CD4-positive, alpha-beta memory T cell (primary cell): ENCODE data around the gene KRTAP10-2. TPM values are rescaled to one million over a fixed set of nuclear protein-coding genes. Genes with fewer than 3 reads are reported as not detected.
A peak's percentile ranks its signal among the peaks of the same experiment; 100 is the strongest.
"Not testable (repeated sequence)": the region's sequence is repeated elsewhere in the genome, so short reads cannot be mapped to it uniquely, and the experiment has no call there.

Source experiments
- CTCF ChIA-PET: fragments of 350-600 bp; sonication (Branson Sonifier 250); formaldehyde crosslinking; loops from one replicate; lab custom pipeline; 2021; ENCODE audit warnings: inconsistent platforms; ENCODE audit not compliant: partially characterized antibody; lab: Charles Lee
- POLR2A ChIA-PET: fragments of 350-600 bp; sonication (Branson Sonifier 250); formaldehyde crosslinking; loops from one replicate; lab custom pipeline; 2021; ENCODE audit not compliant: partially characterized antibody; lab: Charles Lee
- DNase-seq, 5 donors: peaks; one replicate each; pipeline versions ENCODE4 v3.0.0 to v3.0.0-alpha.2; 2020 to 2022; ENCODE audit warnings: mixed read lengths in 1 of 5
- H3K27ac ChIP-seq: one replicate; pipeline ENCODE4 v1.7.0; 2013; ENCODE audit warnings: low read depth, low read length
- H3K27me3 ChIP-seq: 2 replicates; pipeline ENCODE4 v1.7.0; 2013; ENCODE audit warnings: mild to moderate bottlenecking, low read length, moderate library complexity; ENCODE audit not compliant: insufficient read depth
- H3K36me3 ChIP-seq: 2 replicates; pipeline ENCODE4 v1.7.0; 2013; ENCODE audit warnings: mild to moderate bottlenecking, low read length, moderate library complexity; ENCODE audit not compliant: insufficient read depth
- H3K4me1 ChIP-seq: 2 replicates; pipeline ENCODE4 v1.7.0; 2013; ENCODE audit warnings: mild to moderate bottlenecking, low read length, moderate library complexity; ENCODE audit not compliant: insufficient read depth
- H3K4me3 ChIP-seq, 2 donors: one replicate each; pipeline ENCODE4 v1.7.0; 2013; ENCODE audit warnings: low read length in 2 of 2, mild to moderate bottlenecking in 1 of 2
- H3K9me3 ChIP-seq, 2 donors: one replicate each; pipeline ENCODE4 v1.7.0; 2013; ENCODE audit warnings: low read length in 2 of 2, control low read depth in 1 of 2; ENCODE audit not compliant: control insufficient read depth in 1 of 2
- H3K27ac Mint-ChIP-seq, 7 donors: one replicate each; pipeline ENCODE4 v1.8.0; 2020 to 2021; ENCODE audit warnings: mixed read lengths in 7 of 7, mild to moderate bottlenecking in 6 of 7, inconsistent platforms in 3 of 7, moderate library complexity in 3 of 7
- H3K27me3 Mint-ChIP-seq, 2 donors: one replicate each; pipeline ENCODE4 v1.8.0; 2020 to 2021; ENCODE audit warnings: mixed read lengths in 2 of 2
- H3K36me3 Mint-ChIP-seq, 2 donors: one replicate each; pipeline ENCODE4 v1.8.0; 2020 to 2021; ENCODE audit warnings: mixed read lengths in 2 of 2, inconsistent platforms in 1 of 2, mild to moderate bottlenecking in 1 of 2
- H3K4me1 Mint-ChIP-seq, 4 donors: one replicate each; pipeline ENCODE4 v1.8.0; 2020 to 2021; ENCODE audit warnings: mixed read lengths in 4 of 4, mild to moderate bottlenecking in 1 of 4
- H3K4me3 Mint-ChIP-seq, 8 donors: one replicate each; pipeline ENCODE4 v1.8.0; 2020 to 2021; ENCODE audit warnings: mixed read lengths in 8 of 8, mild to moderate bottlenecking in 7 of 8, moderate library complexity in 6 of 8, inconsistent platforms in 3 of 8
- H3K9me3 Mint-ChIP-seq, 8 donors: one replicate each; pipeline ENCODE4 v1.8.0; 2020 to 2021; ENCODE audit warnings: mixed read lengths in 8 of 8, mild to moderate bottlenecking in 5 of 8, inconsistent platforms in 3 of 8, moderate library complexity in 1 of 8
- intact Hi-C: fragments of 100-400 bp; cut with micrococcal nuclease; formaldehyde crosslinking; loops from one replicate; pipeline ENCODE4 v1.15.1; 2023
- polyA plus RNA-seq, 2 donors: library from polyadenylated mRNA; unstranded; fragments of 300-500 nt; fragmentation: Illumina TruSeq; gene quantifications; one replicate each; pipeline ENCODE4 v1.2.3, GENCODE V29; 2021
- total RNA-seq, 2 experiments: library from RNA; stranded (reverse); gene quantifications; one replicate each; pipeline ENCODE4 v1.2.3, GENCODE V29; 2021

KRTAP10-2 gene
- total and polyA plus RNA-seq, 4 experiments from 2014 or later, result not detected

DNA sequence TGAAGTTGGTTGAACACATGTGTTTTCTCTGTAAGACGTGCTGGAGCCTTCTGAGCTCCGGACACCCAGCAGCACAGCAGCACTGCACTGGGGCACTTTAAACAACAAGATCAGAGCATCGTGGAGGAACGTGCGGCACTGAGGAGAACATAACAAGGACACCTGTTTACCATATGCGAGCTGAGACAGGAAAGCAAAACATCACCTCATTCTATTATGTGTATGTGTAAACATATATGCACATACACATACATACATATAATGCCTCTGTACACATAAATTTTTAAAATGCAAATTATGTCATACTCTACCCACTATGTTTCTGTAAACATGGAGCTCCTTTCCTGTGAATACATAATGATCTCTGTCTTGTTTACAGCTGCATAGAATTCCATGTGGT is 44.2 kb upstream of the KRTAP10-2 start:
- ChIA-PET POLR2A (no interaction called here), CTCF (interaction anchor here (2.5 kb wide), 1 partner anchor 85 kb away, joined by 10 read pairs; no protein-coding TSS in a partner anchor)
- H3K4me3 Mint-ChIP-seq, result no peak overlapping the region
- peaks cover 0 to 8% (median 3%) of the 10 kb centered on the region in 4 donors for H3K4me1 Mint-ChIP-seq
- DNase-seq, result no peak
- peaks cover 2 to 12% of the 10 kb centered on the region in 2 donors for H3K27me3 Mint-ChIP-seq
- H3K27me3 ChIP-seq, result no peaks in the 10 kb centered on the region
- H3K4me1 ChIP-seq, result no peaks in the 10 kb centered on the region
- H3K9me3 ChIP-seq, result no peaks in the 10 kb centered on the region
- intact Hi-C loops, result no loop called here
- H3K9me3 Mint-ChIP-seq, result peaks cover 0 to 12% (median 5%) of the 10 kb centered on the region in 8 donors
- no peak overlapping the region for H3K4me3 ChIP-seq
- H3K36me3 ChIP-seq, result no peaks in the 10 kb centered on the region
- no peaks in the 10 kb centered on the region for H3K36me3 Mint-ChIP-seq
- H3K27ac Mint-ChIP-seq, result no peak overlapping the region
- H3K27ac ChIP-seq, result no peak overlapping the region

GRCh38 chr21:44594406-44594916 is 43.2 kb upstream of the KRTAP10-2 start:
- no peaks in the 10 kb centered on the region for H3K36me3 ChIP-seq
- H3K4me3 ChIP-seq, result no peak overlapping the region
- DNase-seq, result no peak
- Mint-ChIP-seq H3K4me3 (no peak overlapping the region), H3K9me3 (peaks cover 0 to 12% (median 5%) of the 10 kb centered on the region in 8 donors), H3K27ac (peak overlapping the region in 2 of 7 donors; percentile 13 to 41), H3K36me3 (no peaks in the 10 kb centered on the region), H3K4me1 (peaks cover 0 to 8% (median 3%) of the 10 kb centered on the region in 4 donors), H3K27me3 (peaks cover 2 to 12% of the 10 kb centered on the region in 2 donors)
- H3K27ac ChIP-seq, result no peak overlapping the region
- no peaks in the 10 kb centered on the region for H3K27me3 ChIP-seq
- ChIA-PET CTCF (interaction anchor here (0.7 kb wide), 2 partner anchors 166 to 198 kb away, joined by 3 to 4 read pairs; no protein-coding TSS in a partner anchor), POLR2A (no interaction called here)
- intact Hi-C loops, result no loop called here
- no peaks in the 10 kb centered on the region for H3K4me1 ChIP-seq
- H3K9me3 ChIP-seq, result no peaks in the 10 kb centered on the region

DNA sequence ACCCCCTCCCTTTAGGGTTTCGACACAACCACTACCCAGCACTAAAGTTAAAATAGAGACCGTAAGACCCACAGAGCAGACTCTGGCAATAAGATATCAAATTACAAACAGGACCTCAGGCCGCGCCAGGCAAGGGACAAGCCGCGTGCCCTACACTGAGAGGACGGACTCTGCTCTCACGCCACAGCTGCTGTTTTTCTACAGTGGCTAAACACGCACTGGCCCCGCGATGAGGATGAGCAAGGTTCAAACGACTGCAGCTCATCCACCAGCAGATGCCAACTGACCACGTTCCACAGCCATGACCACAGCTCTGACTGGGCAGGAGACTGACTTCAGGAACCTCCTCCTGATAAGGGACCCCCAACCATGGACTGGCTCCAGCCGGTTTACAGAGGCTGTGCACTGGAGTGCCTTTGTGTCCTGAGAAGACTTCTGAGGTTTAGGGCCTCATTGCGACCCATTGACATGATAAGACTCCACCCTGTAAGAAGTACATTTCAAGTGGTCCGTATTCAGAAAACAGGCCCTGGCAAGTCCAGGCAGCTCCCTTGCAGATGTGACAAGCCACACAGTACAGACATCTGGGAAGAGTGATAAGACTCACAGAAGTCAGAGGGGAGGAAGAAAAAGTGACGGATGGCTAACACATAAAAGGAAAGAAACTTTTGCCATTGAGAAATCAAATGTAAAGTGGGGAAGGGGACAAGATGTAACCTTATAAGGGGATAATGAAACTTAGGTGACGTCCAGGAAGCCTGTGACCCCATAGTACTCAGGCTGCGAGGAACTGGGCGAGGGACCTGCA is 42.5 kb upstream of the KRTAP10-2 start:
- no peaks in the 10 kb centered on the region for H3K4me1 ChIP-seq
- ChIA-PET POLR2A (no interaction called here), CTCF (interaction anchor here (0.7 kb wide), 1 partner anchor 199 kb away, joined by 3 read pairs; no protein-coding TSS in a partner anchor)
- Mint-ChIP-seq H3K4me1 (peaks cover 0 to 8% (median 3%) of the 10 kb centered on the region in 4 donors), H3K27ac (peak overlapping the region in 2 of 7 donors; percentile 24 to 59), H3K9me3 (peaks cover 0 to 9% (median 4%) of the 10 kb centered on the region in 8 donors), H3K4me3 (no peak overlapping the region), H3K36me3 (no peaks in the 10 kb centered on the region), H3K27me3 (peaks cover 2 to 13% of the 10 kb centered on the region in 2 donors)
- H3K9me3 ChIP-seq, result no peaks in the 10 kb centered on the region
- H3K36me3 ChIP-seq, result no peaks in the 10 kb centered on the region
- DNase-seq, result no peak
- no peak overlapping the region for H3K4me3 ChIP-seq
- intact Hi-C loops, result no loop called here
- no peak overlapping the region for H3K27ac ChIP-seq
- H3K27me3 ChIP-seq, result no peaks in the 10 kb centered on the region

- POLR2A ChIA-PET, result no interaction called here
- Histone ChIP-seq H3K4me1 (no peaks in the 10 kb centered on the region), H3K4me3 (no peak within 1 kb of the TSS), H3K36me3 (no peaks in the 10 kb centered on the region), H3K27me3 (no peaks in the 10 kb centered on the region), H3K27ac (no peak within 1 kb of the TSS), H3K9me3 (no peaks in the 10 kb centered on the region)
- no peak within 1 kb of the TSS for H3K4me3 Mint-ChIP-seq
- H3K27me3 Mint-ChIP-seq, result peaks cover 0 to 9% of the 10 kb centered on the region in 2 donors
- CTCF ChIA-PET, result no interaction called here
- H3K4me1 Mint-ChIP-seq, result peaks cover 0 to 8% (median 3%) of the 10 kb centered on the region in 4 donors
- intact Hi-C loops, result no loop called here
- no peaks in the 10 kb centered on the region for H3K36me3 Mint-ChIP-seq
- DNase-seq, result no peak
- no peaks in the 10 kb centered on the region for H3K9me3 Mint-ChIP-seq
- peak within 1 kb of the TSS in 2 of 7 donors; percentile 24 to 25 for H3K27ac Mint-ChIP-seq
Observed at GRCh38 chr21:44592446-44593311, 41.4 kb upstream of the KRTAP10-2 start, which contains the start of gene KRTAP10-6. Gene KRTAP10-6 (minus strand): TSS chr21:44592505. CDS start chr21:44592484, 21 bp downstream.

GRCh38 chr21:44591801-44592130 is 40.5 kb upstream of the KRTAP10-2 start:
- H3K9me3 Mint-ChIP-seq, intact Hi-C loops, H3K27me3 Mint-ChIP-seq, H3K4me1 ChIP-seq, H3K27ac ChIP-seq, CTCF ChIA-PET, H3K9me3 ChIP-seq, H3K36me3 ChIP-seq, DNase-seq, H3K4me1 Mint-ChIP-seq, H3K36me3 Mint-ChIP-seq, H3K4me3 ChIP-seq, H3K4me3 Mint-ChIP-seq, H3K27me3 ChIP-seq: not testable (repeated sequence)
- POLR2A ChIA-PET, result interaction anchor here (1.1 kb wide), 1 partner anchor 27 kb away, joined by 3 read pairs; no protein-coding TSS in a partner anchor
- H3K27ac Mint-ChIP-seq, result peak overlapping the region in 1 of 7 donors; percentile 25

DNA sequence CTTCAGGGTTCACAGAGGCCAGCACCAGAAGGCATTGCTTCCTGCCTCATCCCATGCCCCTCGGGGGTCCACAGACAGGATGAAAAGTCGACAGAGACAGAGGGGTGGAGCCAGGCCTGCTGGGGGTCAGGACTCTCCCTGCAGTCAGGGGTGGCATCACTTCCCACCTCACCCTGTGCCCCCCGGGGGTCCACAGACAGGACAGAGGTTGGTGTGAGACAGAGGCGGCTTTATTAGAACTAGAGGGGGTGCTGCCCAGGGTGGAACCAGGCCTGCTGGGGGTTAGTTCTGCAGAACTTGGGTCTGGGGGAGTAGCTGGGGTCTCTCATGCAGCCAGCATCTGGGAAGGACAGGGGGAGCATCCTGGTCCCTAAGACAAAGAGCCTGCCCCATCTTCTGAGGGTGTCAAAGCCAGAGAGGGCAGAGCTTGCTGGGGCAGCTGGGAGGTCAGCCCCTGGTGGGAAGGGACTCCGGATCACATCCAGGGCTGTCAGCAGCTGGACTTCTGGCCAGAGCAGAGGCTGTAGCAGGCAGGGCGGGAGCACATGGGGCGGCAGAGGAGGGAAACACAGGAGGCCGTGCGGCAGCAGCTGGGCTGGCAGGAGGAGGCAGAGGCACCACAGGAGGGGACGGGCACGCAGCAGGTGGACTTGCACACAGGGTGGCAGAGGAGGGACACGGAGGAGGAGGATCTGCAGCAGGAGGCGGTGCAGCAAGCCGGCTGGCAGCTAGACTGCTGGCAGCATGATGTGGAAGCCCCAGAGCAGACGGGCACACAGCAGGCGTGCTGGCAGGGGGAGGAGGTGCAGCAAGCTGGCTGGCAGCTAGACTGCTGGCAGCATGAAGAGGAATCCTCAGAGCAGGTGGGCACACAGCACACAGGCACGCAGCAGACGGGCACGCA is 39.8 kb upstream of the KRTAP10-2 start:
- CTCF ChIA-PET, H3K36me3 Mint-ChIP-seq, H3K4me3 ChIP-seq, H3K9me3 Mint-ChIP-seq, H3K27ac Mint-ChIP-seq, H3K9me3 ChIP-seq, H3K36me3 ChIP-seq, H3K27me3 ChIP-seq, H3K4me1 Mint-ChIP-seq, H3K4me1 ChIP-seq, H3K27ac ChIP-seq, intact Hi-C loops, H3K4me3 Mint-ChIP-seq, DNase-seq: not testable (repeated sequence)
- peaks cover 8 to 13% of the 10 kb centered on the region in 2 donors for H3K27me3 Mint-ChIP-seq
- POLR2A ChIA-PET, result interaction anchor here (1.1 kb wide), 1 partner anchor 28 kb away, joined by 3 read pairs; no protein-coding TSS in a partner anchor
